ENCODE data around the gene TMEM185A. TPM values are rescaled to one million over a fixed set of nuclear protein-coding genes. Genes with fewer than 3 reads are reported as not detected.
"Not testable (repeated sequence)": the region's sequence is repeated elsewhere in the genome, so short reads cannot be mapped to it uniquely, and the experiment has no call there.

The TMEM185A gene
- polyA plus RNA-seq, 12 donors: 15.2 to 38.1 (median 34.3) TPM; not detected in 1

DNA sequence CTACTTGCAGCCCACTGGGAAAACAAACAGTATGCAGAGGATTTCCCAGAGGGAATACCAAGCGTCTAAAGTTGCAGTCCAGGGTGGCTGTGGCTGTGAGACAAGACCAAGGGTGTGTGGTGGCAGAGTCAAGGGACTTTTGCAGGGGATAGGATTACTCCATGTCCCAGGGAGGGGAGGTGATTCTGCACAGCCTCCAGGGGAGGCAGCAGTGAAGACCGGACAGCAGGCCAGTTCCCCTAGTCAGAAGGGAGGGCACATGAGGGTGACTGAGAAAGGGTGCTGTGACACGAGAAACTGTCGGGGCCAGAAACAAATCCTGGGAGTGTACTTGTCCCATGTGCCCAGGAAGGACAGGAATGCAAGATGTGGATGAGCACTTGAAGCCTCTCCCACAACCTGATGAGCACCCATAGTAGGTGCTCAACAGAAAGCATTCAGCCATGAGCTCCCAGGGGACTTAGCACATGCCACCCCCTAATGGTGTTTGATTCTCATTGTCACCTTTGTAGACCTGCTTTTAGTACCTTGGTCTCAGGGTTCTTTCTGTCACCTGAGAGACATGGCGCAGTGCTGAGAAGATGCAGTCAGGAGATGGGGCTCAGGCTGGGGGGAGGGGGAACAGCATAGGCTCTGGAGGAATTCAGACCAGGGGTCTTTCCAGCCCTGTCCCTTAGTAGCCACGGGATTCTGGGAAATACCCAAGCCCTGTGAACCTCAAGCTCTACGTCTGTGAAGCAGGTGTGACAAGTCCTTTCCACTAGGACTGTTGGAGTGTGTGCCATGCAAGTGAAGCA lies 63.8 kb downstream of the TMEM185A start:
- DNase-seq: no peak

DNA sequence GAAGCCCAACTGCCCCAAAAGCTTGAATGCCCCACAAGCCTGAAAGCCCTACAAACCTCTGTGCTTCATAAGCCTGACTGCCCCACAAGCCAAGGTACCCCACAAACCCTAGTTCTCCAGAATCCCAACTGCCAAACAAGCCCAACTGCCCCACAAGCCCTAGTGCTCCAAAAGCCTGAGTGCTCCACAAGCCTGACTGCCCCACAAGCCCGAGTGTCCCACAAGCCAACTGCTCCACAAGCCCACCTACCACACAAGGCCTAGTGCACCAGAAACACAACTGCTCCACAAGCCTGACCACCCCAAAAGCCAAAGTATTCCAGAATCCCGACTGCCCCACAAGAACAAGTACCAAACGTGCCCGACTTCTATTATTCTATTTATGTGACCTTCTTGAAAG lies 68.2 kb downstream of the TMEM185A start:
- no peak for DNase-seq

DNA sequence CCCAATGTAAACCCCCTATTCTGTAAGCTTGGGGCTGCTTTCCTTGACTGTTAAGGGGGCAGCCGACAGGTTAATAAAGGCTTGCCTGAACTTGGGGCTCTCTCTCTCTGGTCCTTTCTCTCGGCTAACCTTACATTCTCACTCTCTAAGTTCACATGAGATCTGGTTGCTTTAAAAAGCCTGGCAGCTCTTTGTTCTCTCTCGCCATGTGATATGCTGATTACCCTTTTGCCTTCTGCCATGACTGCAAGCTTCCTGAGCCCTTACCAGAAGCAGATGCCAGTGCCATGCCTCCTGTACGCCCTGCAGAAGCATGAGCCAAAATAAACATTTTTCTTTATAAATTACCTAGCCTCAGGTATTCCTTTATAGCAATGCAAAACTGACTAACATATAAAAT lies 76.3 kb downstream of the TMEM185A start:
- DNase-seq: not testable (repeated sequence)

DNA sequence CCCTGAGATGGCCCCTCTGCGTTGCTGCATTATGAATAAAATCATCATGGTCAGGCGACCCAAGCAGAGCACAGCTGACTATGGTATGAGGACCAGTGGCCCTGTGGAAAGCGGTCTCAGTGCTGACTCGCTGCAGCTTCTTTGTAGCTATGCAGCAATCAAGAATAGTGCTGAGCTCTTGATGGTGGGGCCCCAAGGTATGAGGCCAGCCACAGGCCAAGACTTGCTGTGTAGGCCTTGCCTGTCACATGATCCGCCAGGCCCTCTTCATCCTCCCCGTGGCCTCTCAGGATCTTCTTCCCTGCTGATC lies 79.7 kb downstream of the TMEM185A start:
- DNase-seq: not testable (repeated sequence)

DNA sequence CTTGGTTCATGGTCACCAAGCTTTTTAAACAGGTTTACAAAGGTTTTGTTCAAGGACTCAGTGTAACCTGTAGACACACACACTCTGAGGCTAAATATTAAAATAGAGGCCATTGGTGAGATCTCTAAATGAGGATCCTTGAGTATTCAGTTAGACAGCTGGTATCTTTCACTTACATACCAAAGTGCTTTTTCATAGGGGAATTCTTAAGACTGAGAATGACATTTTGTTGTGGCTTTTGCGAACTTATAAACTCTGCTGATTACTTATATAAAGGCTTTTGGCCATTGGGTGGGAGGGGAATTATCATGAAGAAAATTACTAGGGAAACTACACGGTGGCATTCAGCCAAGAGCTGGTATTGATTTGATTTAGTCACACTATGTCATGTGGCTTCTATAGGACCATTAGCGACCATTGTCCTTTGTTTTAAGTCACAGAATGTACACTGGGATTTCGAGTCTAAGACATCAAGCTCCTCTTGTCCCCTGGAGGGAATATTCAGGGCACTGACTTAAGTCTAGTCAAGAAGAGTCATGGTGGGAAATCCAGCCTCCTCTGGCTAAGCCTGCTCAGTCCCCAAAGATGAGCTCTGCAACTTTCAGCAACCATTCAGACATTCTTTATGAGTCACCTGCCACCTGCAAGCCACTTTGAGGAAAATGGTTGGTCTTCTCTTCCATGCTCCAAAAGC lies 80.2 kb downstream of the TMEM185A start:
- DNase-seq: not testable (repeated sequence)

DNA sequence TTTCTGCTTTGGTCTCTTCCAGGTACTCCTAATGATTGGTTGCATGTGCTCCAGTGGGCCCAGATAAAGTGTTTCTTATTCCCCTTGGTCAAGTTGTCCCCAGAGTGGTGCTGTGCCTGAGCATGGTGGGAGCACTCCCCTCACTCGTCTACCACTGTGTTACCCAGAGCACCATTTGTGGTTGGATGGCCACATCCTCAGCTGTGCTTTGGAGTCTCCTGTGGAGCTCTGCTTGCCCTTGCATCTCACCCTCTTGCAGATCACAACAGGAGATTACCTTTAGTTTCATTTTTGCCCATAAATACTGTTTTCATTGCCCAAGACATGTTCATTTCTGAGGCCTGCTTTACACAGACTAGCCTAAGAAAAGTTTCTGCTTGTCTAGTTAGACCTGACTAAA lies 81.1 kb downstream of the TMEM185A start:
- DNase-seq: not testable (repeated sequence)

DNA sequence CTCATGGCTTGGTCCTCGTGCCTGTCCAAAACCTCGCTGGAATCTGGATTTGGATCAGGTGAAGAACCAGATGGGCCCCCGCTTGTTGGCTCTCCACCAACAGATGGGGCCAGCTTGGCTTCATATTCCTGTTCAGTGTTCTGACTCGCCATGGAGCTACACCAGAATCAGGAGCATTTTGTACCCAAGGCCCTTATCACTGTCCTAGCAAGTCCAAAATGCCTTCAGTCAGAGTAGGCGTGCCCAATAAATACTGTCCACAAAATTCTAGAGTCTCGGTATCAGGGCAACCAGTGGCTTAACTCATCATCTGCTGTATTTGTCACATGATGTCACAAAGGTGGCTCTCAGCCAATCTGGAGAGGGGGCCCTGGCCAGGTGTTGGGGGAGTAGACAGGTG lies 81.9 kb downstream of the TMEM185A start, which contains the start of gene HSFX3:
Gene HSFX3 (minus strand): TSS at position 224 of the 400 bp plus-strand sequence. CDS start 72 bp downstream, at position 152.
- not testable (repeated sequence) for DNase-seq

DNA sequence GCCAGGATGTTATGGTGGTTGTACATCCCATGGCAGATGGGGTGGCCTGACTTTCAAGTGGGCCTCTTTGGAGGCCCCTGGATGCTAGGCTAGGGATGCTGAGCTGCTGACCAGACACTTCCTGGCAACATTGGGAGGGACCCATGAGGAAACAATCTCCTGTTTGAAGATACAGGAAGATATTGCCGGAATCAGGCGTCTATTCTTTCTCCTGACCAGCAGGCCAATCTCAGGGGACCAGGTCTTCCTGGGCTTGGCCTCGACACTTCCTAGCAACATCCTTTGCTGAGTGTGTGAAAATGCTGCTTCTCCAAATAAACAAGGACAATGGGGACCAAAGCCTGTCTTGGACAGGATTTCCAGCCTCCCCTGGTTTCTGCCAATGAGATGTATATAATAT lies 83.8 kb downstream of the TMEM185A start:
- not testable (repeated sequence) for DNase-seq

DNA sequence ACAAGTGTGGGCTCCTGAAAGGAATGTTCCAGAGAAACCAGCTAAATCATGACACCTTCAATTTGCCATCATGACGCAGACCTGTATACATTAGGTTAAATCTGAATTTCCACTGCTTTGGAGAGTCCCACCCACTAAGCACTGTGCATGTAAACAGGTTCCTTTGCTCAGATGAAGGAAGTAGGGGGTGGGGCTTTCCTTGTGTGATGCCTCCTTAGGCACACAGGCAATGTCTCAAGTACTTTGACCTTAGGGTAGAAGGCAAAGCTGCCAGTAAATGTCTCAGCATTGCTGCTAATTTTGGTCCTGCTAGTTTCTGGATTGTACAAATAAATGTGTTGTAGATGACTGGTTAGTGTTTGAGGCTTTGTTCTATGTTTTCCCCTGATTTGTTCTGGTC lies 84.6 kb downstream of the TMEM185A start:
- not testable (repeated sequence) for DNase-seq

Other genes starting within 250 kb of the TMEM185A start
- 10 to 100 TPM; 23.0 to 54.2 (median 27.9) TPM for gene IDS, start 126.5 kb downstream of the TMEM185A start, polyA plus RNA-seq (ENCODE audit: insufficient read length in 12 of 12)
- gene EOLA1, start 90.8 kb downstream of the TMEM185A start, polyA plus RNA-seq (ENCODE audit: insufficient read length in 12 of 12): 10 to 100 TPM in 10 of 12 donors, 1 to 10 TPM in 1, not detected in 1; 7.1 to 24.3 (median 21.9) TPM
- 1 to 10 TPM in 2 of 12 donors, under 1 TPM in 6, not detected in 4; 0.30 to 1.5 (median 0.44) TPM for gene HSFX3, start 81.9 kb downstream of the TMEM185A start, polyA plus RNA-seq (ENCODE audit: insufficient read length in 12 of 12)
- not detected for gene MAGEA9B, start 44.3 kb downstream of the TMEM185A start, polyA plus RNA-seq (ENCODE audit: insufficient read length in 12 of 12)
- 1 to 10 TPM in 2 of 12 donors, under 1 TPM in 6, not detected in 4; 0.30 to 1.1 (median 0.84) TPM for gene HSFX2, start 36.5 kb downstream of the TMEM185A start, polyA plus RNA-seq (ENCODE audit: insufficient read length in 12 of 12)
- gene MAGEA11, start 80.3 kb upstream of the TMEM185A start, polyA plus RNA-seq (ENCODE audit: insufficient read length in 12 of 12): not detected
- gene HSFX1, start 142.3 kb upstream of the TMEM185A start, polyA plus RNA-seq (ENCODE audit: insufficient read length in 12 of 12): 1 to 10 TPM in 9 of 12 donors, under 1 TPM in 1, not detected in 2; 0.97 to 2.5 (median 1.8) TPM
- not detected for gene MAGEA9, start 150.1 kb upstream of the TMEM185A start, polyA plus RNA-seq (ENCODE audit: insufficient read length in 12 of 12)
- under 1 TPM in 7 of 12 donors, not detected in 5; 0.11 to 0.63 (median 0.18) TPM for gene MAGEA8, start 249.4 kb upstream of the TMEM185A start, polyA plus RNA-seq (ENCODE audit: insufficient read length in 12 of 12)

Data from muscle of arm (tissue), 12 donors.